ENCODE measurements around the gene LOC128125822.

The LOC128125822 gene

GRCh38 chr6:63578757-63579156, 6.5 kb downstream of the LOC128125822 start:
- H3K9me3 Mint-ChIP-seq = peaks cover 3% of the 10 kb centered on the region
- H3K36me3 Mint-ChIP-seq (ENCODE audit: low read depth) = peaks cover 58% of the 10 kb centered on the region
- H3K27ac Mint-ChIP-seq = no peak overlapping the region
- H3K27me3 Mint-ChIP-seq = no peaks in the 10 kb centered on the region
- peaks cover 23% of the 10 kb centered on the region for H3K4me1 Mint-ChIP-seq
- ChIA-PET POLR2A (no interaction called here), CTCF (interaction anchor here (0.9 kb wide), 1 partner anchor 186 kb away, joined by 3 read pairs; no protein-coding TSS in a partner anchor)
- DNase-seq (no peak), ATAC-seq (ENCODE audit: low read depth) (no peak)
- H3K4me3 Mint-ChIP-seq = no peak overlapping the region
- intact Hi-C loops (cut with micrococcal nuclease) = loop anchor here (10.0 kb wide), 1 partner anchor 106 kb away; no protein-coding TSS in a partner anchor
- TF ChIP-seq CTCF (IDR thresholded peaks at IDR 0.05) = no peak

GRCh38 chr6:63579937-63580703, 7.8 kb downstream of the LOC128125822 start:
- no peak for DNase-seq
- ATAC-seq (ENCODE audit: low read depth) = no peak
- TF ChIP-seq CTCF (IDR thresholded peaks at IDR 0.05) = no peak
- H3K36me3 Mint-ChIP-seq (ENCODE audit: low read depth) = peaks cover 57% of the 10 kb centered on the region
- H3K4me1 Mint-ChIP-seq = peaks cover 9% of the 10 kb centered on the region
- no peak overlapping the region for H3K27ac Mint-ChIP-seq
- intact Hi-C loops (cut with micrococcal nuclease) = loop anchor here (10.0 kb wide), 1 partner anchor 105 kb away; no protein-coding TSS in a partner anchor
- no peaks in the 10 kb centered on the region for H3K9me3 Mint-ChIP-seq
- no peak overlapping the region for H3K4me3 Mint-ChIP-seq
- no peaks in the 10 kb centered on the region for H3K27me3 Mint-ChIP-seq
- ChIA-PET CTCF (no interaction called here), POLR2A (no interaction called here)

GRCh38 chr6:63580704-63580961, 8.4 kb downstream of the LOC128125822 start:
- H3K4me3 Mint-ChIP-seq = no peak overlapping the region
- H3K4me1 Mint-ChIP-seq = peaks cover 7% of the 10 kb centered on the region
- no peaks in the 10 kb centered on the region for H3K9me3 Mint-ChIP-seq
- intact Hi-C loops (cut with micrococcal nuclease) = no loop called here
- peaks cover 57% of the 10 kb centered on the region for H3K36me3 Mint-ChIP-seq (ENCODE audit: low read depth)
- no peak for TF ChIP-seq CTCF (IDR thresholded peaks at IDR 0.05)
- POLR2A ChIA-PET = no interaction called here
- ATAC-seq (ENCODE audit: low read depth) (no peak), DNase-seq (no peak)
- no peak overlapping the region for H3K27ac Mint-ChIP-seq
- no peaks in the 10 kb centered on the region for H3K27me3 Mint-ChIP-seq
- CTCF ChIA-PET = no interaction called here

GRCh38 chr6:63581355-63582013, 9.2 kb downstream of the LOC128125822 start:
- Mint-ChIP-seq H3K36me3 (ENCODE audit: low read depth) (peaks cover 53% of the 10 kb centered on the region), H3K9me3 (no peaks in the 10 kb centered on the region), H3K4me1 (peaks cover 2% of the 10 kb centered on the region), H3K4me3 (no peak overlapping the region), H3K27ac (no peak overlapping the region), H3K27me3 (no peaks in the 10 kb centered on the region)
- no peak for TF ChIP-seq CTCF (IDR thresholded peaks at IDR 0.05)
- ATAC-seq (ENCODE audit: low read depth) (no peak), DNase-seq (no peak)
- ChIA-PET CTCF (no interaction called here), POLR2A (no interaction called here)
- intact Hi-C loops (cut with micrococcal nuclease) = no loop called here

- no peak for TF ChIP-seq CTCF (IDR thresholded peaks at IDR 0.05)
- no peaks in the 10 kb centered on the region for H3K4me1 Mint-ChIP-seq
- H3K4me3 Mint-ChIP-seq = no peak overlapping the region
- no peak for ATAC-seq (ENCODE audit: low read depth)
- intact Hi-C loops (cut with micrococcal nuclease) = no loop called here
- H3K27me3 Mint-ChIP-seq = peaks cover 2% of the 10 kb centered on the region
- ChIA-PET POLR2A (no interaction called here), CTCF (no interaction called here)
- no peaks in the 10 kb centered on the region for H3K9me3 Mint-ChIP-seq
- peaks cover 42% of the 10 kb centered on the region for H3K36me3 Mint-ChIP-seq (ENCODE audit: low read depth)
- DNase-seq = no peak
- H3K27ac Mint-ChIP-seq = no peak overlapping the region
These were observed 10.4 kb downstream of the LOC128125822 start for GRCh38 chr6:63582579-63583231.
